HuH-7.5 (cell line): ENCODE data around the gene FAM25A.
"Not testable (repeated sequence)": the region's sequence is repeated elsewhere in the genome, so short reads cannot be mapped to it uniquely, and the experiment has no call there.

ENCODE experiments used
- DNase-seq: peaks from one replicate; pipeline ENCODE4 v3.0.0; 2011; ENCODE audit warnings: low spot score

Gene FAM25A

GRCh38 chr10:87013528-87013927, 6.6 kb upstream of the FAM25A start:
- DNase-seq: not testable (repeated sequence)

- not testable (repeated sequence) for DNase-seq
Measured at GRCh38 chr10:87014986-87015716, 4.9 kb upstream of the FAM25A start.

GRCh38 chr10:87018127-87018526, 2.0 kb upstream of the FAM25A start:
- DNase-seq: not testable (repeated sequence)

GRCh38 chr10:87019066-87019465, 1.0 kb upstream of the FAM25A start:
- not testable (repeated sequence) for DNase-seq

GRCh38 chr10:87019504-87019903, 590 bp upstream of the FAM25A start:
- DNase-seq: not testable (repeated sequence)

- not testable (repeated sequence) for DNase-seq
Measured at GRCh38 chr10:87025285-87025958, 5.3 kb downstream of the FAM25A start.

GRCh38 chr10:87026747-87027508, 6.8 kb downstream of the FAM25A start:
- not testable (repeated sequence) for DNase-seq

- not testable (repeated sequence) for DNase-seq
Measured at GRCh38 chr10:87030419-87030818, 10.3 kb downstream of the FAM25A start.

GRCh38 chr10:87030912-87031635, 11.0 kb downstream of the FAM25A start:
- no peak for DNase-seq

GRCh38 chr10:87036623-87037022, 16.5 kb downstream of the FAM25A start:
- DNase-seq: no peak

- no peak for DNase-seq
Measured at GRCh38 chr10:87038286-87038717, 18.2 kb downstream of the FAM25A start.

- no peak for DNase-seq
Measured at GRCh38 chr10:87038786-87039185, 18.7 kb downstream of the FAM25A start.

GRCh38 chr10:87043579-87043978, 23.5 kb downstream of the FAM25A start:
- DNase-seq: not testable (repeated sequence)

GRCh38 chr10:87045434-87045938, 25.4 kb downstream of the FAM25A start:
- no peak for DNase-seq

GRCh38 chr10:87053111-87053510, 33.0 kb downstream of the FAM25A start:
- no peak for DNase-seq

- no peak for DNase-seq
Measured at GRCh38 chr10:87053577-87054181, 33.6 kb downstream of the FAM25A start.

- DNase-seq: no peak
Measured at GRCh38 chr10:87054373-87055295, 34.5 kb downstream of the FAM25A start.

- DNase-seq: no peak
Measured at GRCh38 chr10:87058171-87058570, 38.1 kb downstream of the FAM25A start.

- DNase-seq: no peak
Measured at GRCh38 chr10:87059401-87059800, 39.3 kb downstream of the FAM25A start.

- no peak for DNase-seq
Measured at GRCh38 chr10:87060280-87060928, 40.3 kb downstream of the FAM25A start.
